Activated CD4-positive, alpha-beta T cell treated with anti-CD3 and anti-CD28 coated beads for 1 hour (primary cell): ENCODE data around the gene NCBP3.
"Not testable (repeated sequence)": the region's sequence is repeated elsewhere in the genome, so short reads cannot be mapped to it uniquely, and the experiment has no call there.

Experiments
- DNase-seq: peaks from one replicate; pipeline ENCODE4 v3.0.0-alpha.2; 2020

The NCBP3 gene

DNA sequence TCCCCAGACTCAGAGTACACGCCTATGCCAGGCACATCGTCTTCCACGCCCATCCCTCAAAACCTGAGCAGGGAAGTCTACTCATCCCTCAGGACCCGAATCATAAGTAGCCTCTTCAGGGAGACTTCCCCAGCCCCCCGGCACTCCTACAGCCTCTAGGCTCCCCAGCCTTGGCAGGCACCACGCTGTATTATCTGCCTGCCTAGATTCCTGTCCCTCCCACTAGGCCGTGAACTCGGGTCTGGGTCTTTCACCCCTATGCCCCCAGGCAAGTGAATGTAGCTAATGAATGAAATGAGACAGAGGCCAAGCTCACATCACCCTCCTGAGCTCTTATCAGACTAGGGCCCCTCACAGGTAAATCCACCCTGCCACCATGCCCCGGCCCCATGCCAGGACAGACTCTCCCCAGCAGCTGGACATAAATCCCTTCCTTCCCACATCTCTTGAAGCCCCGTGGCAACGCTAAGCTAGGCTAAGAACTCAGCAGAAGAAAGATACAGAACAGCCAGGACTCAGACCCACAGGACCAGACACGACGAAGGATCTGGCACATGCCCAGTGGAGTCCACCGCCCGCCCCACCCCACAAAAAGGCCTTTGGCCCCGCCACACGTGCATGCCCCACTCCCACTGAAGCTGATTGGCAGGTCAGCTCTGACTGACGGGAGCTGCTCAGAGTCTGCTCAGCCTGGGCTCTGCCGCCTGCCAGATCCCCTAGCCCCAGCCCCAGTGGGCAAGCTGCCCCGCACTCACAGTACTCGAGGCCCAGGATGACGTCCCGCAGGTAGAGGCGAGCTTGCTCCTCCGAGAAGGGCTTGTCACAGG lies 33.8 kb upstream of the NCBP3 start:
- no peak for DNase-seq

DNA sequence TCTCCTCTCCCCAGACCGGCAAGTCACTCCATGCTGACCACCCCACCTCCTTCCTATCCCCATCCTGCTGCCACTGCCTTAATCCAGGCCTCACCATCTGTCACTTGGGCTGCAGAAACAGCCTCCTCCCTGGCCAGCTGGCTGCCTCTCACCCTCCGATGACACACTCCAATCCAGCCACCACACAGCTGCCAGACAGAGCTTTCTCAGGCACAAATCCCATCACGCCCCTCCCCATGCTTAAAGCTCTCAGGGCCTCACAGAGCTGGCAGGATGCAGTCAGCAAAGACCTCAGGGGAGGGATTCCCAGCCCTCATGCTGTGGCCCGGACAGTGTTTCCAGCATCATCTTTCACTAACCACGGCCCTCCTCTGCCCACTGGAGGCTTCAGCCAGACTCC lies 33.1 kb upstream of the NCBP3 start:
- DNase-seq: no peak

DNA sequence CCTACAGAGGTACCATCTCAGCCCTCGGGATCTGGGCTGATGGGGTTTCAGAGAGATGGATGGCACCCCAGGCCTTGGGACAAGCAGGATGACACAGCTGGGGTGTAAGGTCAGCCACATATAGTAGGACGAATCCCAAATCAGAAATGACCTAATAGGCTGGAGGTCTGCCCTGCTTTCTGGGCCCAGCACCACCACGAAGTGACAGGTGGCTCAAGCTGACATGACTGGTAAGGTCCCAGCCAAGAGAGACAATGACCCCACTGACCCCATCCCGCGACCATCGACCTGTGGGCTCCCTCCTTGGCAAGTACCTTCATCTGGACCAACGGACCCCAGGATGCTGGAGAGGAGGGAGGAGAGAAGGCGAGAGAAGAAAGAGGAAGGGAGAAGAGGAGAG lies 31.2 kb upstream of the NCBP3 start:
- no peak for DNase-seq

DNA sequence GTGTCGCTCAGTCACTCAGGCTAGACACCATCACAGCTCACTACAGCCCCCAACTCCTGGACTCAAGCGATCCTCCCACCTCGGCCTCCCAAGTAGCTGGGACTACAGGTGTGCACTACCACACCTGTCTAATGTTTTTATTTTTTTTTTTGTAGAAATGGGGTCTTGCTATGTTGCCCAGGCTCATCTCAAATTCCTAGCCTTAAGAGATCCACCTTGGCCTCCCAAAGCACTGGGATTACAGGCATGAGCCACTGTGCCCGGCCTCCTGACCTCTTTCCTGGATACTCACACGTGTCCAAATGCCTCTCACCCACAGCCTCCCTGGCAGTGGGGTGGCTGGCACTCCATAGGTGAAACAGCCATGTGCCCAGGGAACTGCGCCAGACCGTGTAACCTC lies 29.3 kb upstream of the NCBP3 start:
- no peak for DNase-seq

DNA sequence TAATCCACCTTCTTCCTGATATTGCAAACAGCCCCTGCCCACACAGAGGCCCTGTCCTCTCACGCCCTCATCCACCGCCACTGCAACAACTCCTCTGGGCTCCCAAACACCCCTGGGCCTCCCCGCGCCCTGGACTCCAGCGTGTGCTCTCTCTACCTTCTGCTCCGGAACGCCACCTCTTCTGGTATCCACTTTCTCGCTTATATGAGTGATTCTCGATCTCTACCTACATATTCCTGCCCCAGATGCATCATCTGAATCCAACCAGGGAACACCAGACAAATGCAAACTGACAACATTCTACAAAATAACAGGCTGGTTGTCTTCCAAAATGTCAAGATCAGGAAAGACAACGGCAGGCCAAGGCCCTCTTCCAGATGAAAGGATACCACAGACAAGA lies 27.8 kb upstream of the NCBP3 start:
- no peak for DNase-seq

DNA sequence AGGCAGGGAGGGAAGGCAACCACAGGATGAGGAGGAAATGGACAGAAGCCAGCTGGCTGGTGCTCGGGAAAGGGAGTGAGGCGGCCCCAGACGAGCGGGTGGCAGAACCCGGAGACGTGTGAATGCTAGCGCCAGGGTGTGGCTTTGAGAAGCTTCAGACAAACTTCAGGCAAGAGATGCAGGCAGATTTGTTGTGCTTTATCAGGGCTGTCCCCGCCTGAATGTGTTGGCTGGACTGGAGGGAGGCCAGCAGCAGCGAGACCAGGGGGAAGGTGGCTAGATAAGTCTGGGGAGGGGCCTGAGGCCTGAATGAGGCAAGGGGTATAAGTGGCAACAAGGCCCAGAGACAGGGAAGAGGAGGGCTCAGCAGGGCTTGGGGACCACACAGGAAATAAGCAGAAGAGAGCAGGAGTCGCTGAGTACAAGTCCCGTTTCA lies 24.8 kb upstream of the NCBP3 start:
- no peak for DNase-seq

DNA sequence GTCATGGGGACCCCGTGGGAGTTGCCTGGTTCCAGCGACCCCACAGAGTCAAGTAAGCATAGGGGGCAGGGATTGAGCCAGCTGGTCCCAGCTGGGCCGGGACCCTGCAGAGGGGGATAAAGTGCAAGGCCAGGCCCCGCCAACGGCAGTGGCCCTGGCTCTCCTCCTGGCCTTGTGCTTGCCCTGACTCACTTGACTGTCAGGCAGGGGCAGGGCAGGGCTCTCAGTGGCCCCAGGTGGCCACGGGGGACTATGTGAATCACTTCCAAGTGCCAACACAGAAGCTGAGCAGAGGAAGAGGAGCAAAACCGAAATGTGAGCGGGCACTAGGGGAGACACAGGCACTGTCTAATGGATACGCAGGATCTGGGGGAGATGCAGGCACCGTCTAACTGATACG lies 21.6 kb upstream of the NCBP3 start:
- no peak for DNase-seq

DNA sequence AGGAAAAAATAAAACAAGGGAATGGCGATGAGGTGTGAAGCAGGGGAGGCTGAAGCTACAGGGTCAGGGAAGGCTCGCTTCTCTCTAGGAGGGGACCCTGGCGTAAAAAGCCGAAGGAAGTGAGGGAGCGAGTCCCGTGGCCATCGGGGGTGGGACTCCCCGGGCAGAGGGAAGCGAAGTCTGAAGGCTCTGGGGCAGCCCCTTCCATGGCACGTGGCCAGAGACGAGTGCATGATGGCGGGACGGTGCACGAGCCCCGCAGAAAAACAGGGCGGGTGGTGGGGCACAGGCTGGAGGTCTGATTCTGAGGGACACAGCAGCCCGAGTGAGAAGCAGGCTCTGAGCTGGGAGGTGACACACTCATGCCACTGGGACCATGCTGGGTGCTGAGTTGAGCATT lies 21.1 kb upstream of the NCBP3 start:
- no peak for DNase-seq

DNA sequence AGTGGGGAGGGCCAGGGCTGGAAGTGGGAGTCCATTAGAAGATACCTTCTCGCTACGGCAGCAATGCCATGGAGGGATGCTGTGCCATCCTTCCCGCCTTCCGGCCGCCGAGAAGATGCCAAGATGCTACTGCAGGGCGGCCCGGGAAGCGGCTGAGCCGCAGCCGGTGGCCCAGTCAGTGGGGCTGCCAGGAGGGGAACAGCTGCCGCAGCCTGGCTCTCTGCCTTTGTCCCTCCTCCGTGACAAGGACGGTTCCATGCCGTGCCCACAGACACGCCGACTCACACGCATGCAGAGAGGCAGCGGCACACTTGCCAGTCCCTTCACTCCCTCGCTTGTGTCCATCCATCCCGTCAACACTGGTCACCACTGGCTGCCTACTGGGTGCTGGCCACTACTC lies 20.2 kb upstream of the NCBP3 start:
- no peak for DNase-seq

DNA sequence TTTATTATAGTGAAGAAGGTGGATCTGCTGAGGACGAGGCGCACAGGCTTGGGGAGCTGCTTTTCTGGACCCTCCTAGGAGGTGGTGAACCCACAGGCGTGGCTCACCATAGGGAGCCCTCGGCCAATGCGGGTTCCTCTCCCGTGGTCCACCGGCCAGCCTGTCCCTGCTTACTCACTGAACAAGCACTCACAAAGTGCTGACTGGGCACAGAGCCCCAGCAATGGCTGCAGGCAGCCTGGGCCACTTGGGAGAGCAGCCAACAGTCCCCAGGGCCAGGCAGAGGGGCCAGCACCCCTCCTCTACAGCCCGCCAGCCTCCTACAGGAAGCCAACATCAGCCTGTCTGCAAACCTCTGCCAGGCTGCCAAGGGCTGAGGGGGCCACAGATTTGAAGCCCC lies 19.1 kb upstream of the NCBP3 start:
- DNase-seq: no peak

DNA sequence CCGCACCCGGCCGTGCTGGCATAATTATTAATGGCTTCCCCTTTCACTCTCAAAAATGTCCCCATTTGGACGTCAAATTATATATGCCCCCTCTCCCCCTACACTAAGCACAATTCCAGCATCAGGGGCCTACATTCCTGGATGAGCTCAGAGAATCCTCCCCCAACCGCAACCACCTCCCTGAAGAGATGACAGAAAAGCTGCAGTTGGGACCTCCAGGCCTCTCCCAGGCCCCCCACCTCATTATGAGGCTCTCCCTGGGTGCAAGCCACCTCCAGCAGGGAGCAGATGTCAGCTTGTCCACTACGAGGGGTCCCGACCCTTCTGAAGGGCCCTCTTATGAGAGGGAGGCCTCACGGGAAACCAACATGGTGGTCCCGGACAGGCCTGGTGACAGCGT lies 18.5 kb upstream of the NCBP3 start:
- DNase-seq: no peak

DNA sequence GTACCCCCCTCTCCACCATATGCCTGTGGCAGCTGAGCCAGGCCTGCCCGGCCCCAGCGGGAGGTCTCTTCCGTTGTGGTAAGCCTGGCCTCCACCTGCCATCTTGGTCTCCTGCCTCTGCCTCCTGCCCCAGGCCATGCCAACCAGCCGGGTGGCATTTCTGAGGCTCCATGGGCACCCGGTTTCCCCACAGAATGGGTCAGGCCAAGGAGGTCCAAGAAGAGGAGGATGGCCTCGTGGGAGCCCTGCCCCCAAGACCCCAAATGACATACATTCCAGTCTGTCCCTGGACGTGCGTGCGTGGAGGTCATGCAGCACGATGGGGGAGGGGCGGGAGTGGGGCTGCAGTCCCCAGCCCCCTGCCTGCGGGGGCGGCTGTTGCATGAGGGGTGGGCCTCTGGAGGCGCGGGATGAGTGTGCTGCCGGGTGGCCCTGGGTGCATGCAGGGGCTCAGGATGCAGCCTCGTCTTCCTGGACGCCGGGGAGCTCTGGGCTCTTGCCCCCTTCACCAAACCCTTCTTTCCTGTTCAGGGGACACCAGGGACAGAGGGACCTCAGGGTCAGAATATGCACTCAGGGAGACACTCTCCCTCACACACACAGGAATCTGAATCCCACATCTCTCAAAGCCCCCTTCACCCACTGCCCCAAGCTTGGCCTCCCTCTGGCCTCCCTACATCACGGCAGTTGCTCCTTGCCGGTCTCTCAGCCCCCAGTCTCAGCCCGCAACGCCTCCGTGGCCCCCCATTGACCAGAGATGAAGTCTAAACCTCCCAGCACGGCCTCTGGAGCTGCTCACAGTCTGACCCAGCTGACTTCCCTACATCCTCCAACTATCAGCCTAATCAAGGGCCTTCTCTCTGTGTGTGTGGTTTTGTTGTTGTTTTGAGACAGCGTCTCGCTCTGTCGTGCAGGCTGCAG lies 16.0 kb upstream of the NCBP3 start:
- DNase-seq: no peak

DNA sequence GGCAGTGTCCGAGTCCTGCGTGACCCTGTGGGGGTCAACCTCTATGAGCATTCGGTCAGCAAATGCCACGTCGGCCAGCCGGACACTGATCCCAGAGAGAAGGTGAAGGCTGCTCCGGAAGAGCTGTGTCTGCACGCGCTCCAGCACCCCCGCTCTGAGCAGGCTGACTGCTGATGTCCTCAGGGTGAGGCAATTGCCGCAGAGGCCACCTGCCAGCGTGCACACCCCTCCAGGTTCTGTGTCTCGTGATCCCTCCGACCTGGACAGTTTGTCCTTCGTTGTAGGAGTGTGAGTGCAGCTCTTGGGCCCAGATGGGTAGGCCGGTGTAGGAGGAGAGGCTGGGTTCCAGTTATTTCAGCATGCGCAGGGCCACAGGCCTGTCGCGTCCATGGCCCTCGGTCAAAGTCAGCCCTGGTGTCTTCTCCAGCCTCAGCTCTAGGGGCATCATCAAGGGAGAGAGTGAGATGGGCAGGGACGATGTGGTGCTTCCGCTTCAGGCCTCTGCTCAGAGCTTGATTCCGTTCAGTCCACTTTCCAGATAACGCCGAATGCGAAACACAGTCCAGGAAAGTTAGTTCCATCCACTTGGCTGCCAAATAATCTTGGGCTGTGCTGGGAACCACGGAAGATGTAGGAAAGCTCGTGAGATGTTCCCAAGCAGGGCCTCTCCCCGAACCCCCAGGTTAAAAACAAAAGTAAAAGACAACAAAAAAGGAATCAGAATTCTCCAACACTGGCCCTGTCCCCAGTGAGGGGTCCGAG lies 15.1 kb upstream of the NCBP3 start:
- DNase-seq: no peak

DNA sequence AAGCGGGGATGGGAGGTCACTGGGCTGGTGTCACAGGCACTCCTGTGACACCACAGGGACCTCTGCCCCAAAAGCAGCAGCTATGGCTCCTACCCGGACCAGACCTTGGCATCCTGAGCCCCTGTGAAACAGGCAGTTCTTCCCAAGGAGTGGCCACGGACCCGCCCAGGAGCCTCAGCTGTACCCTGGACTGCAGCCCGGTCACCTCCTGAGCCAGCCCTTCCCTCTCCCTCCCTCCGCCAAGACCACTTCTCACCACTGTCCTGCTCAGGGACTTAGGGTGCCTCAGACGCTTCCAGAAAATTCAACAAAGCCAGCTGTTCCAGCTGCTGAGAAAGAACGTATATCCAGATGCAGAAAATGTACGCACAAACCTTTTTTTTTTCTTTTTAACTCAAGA lies 13.9 kb upstream of the NCBP3 start:
- DNase-seq: no peak

DNA sequence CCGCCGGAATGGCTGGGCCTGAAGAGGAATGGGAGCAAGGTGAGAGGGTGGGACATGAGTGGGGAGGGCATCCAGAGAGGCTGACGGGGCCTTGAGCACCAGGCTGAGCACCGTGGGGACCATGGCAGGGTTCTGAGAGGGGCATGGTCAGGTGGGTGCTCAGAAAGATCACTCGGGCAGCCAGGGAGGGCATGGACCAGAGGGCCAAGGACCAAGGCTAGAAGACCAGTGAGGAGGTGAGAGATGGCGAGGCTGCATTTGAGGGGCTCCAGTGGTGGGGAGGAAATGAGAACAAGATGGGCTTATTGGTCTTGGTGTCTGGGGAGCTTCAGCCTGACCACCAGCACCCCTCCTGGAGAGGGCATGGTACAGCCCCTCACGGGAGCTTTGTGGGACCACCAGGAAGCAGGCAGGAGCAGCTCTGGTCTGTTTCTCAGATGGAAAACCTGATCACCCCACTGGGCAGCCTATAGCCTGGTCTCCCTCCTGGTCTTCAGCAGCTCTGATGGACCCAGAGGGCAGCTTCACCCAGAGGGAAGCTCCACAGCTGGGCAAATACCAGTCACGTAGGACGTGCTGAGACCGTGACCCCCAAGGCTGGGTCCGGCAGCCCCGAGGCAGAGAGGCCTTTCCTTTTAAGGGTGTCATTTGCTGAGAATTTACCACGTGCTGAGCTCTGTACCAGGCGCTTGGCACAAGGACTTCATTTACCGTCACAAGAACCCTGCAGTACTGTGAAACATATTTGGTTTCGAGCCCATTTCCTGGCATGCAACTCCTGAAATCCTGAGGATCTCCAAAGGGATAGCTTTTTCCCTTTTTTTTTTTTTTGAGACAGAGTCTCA lies 11.4 kb upstream of the NCBP3 start:
- no peak for DNase-seq

DNA sequence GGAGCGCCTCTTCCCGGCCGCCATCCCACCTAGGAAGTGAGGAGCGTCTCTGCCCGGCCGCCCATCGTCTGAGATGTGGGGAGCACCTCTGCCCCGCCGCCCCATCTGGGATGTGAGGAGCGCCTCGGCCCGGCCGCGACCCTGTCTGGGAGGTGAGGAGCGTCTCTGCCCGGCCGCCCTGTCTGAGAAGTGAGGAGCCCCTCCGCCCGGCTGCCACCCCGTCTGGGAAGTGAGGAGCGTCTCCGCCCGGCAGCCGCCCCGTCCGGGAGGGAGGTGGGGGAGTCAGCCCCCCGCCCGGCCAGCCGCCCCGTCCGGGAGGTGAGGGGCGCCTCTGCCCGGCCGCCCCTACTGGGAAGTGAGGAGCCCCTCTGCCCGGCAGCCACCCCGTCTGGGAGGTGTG lies 8.2 kb upstream of the NCBP3 start:
- not testable (repeated sequence) for DNase-seq

DNA sequence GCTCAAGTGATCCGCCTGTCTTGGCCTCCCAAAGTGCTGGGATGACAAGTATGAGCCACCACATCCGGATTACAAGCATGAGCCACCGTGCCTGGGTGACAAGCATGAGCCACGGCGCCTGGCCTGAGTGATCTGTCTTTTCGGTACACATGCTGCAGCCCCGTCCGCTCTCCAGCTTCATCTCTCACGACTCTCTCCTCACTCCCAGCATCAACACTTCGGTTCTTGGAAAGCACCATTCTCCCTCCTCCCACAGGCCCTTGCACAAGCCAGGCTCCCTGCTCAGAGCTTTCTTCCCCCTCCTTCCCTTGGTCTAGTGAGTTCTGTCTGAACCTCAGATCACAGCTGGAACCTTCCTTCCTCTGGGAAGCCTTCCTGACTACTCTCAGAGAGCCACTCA lies 6.5 kb upstream of the NCBP3 start:
- no peak for DNase-seq

DNA sequence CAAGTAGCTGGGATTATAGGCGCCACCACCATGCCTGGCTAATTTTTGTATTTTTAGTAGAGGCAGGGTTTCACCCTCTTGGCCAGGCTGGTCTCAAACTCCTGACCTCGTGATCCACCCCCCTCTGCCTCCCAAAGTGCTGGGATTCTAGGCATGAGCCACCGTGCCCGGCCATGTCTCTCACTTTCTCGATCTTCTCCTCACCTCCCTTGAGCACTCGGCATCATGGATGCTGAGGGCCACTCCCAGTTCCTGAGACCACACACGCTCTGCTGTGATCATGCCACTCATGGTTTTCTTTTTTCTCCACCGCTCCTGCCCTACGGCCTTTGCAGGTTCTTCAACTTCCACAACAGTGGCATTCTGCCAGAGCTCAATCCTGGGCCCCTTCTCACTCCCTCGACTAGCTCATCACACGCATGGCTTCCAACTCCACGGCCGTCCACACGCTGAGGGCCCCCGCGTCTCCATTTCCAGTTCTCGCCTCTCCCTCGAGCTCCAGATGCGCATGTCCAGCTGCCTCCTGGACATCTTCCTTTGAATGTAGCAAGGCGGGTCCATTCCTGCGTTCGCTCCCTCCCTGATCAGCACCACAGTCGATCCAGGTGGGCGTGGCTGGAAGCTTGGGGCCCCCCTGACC lies 5.5 kb upstream of the NCBP3 start:
- no peak for DNase-seq

DNA sequence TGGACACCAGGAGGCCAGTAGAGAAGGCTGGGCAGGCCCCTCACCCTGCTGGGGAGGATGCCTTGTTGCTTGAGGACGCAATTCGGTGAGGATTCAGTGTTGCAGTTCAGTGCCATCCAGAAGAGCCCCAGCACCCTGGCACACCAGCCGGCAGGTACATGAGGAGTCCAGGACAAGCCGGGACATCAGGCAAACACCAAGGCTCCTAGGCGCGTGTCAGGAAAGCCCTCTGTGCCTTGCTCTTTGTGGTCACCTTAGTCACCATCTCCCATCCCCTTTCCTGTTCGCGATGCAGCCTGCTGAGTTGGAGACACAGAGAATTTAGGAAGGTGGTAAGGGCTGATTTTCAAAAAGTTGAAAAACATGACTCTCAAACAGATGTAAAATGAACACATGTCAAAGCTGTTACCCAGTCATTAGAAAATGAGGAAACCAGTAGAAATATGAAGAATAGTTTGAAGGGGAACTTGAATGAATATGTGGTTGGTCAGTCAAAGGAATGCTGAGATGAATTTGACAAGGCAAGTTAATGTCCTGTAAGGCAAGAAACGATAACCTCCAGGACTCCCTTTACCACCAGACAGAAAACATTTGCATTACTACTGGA lies 2.3 kb upstream of the NCBP3 start:
- no peak for DNase-seq

DNA sequence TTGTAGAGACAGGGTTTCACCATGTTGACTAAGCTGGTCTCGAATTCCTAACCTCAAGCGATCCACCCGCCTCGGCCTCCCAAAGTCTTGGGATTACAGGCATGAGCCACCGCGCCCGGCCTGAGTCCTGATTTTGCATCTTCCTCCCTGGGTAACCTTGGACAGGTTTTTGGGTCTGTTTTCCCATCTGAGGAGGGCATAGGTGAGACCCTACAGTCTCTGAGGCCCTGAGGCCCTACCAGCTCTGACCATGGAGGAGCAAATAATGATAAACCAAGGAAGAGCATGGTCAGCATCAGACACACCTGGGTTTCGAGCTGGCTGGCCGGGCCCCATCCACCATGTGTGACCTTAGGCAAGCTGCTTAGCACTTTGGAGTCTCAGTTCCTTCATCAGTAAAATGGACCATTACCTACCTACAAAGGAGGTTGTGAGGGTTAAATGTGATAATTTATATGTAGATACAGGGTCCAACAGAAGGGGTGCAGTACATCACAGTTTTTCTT lies 1.2 kb upstream of the NCBP3 start:
- DNase-seq: no peak

DNA sequence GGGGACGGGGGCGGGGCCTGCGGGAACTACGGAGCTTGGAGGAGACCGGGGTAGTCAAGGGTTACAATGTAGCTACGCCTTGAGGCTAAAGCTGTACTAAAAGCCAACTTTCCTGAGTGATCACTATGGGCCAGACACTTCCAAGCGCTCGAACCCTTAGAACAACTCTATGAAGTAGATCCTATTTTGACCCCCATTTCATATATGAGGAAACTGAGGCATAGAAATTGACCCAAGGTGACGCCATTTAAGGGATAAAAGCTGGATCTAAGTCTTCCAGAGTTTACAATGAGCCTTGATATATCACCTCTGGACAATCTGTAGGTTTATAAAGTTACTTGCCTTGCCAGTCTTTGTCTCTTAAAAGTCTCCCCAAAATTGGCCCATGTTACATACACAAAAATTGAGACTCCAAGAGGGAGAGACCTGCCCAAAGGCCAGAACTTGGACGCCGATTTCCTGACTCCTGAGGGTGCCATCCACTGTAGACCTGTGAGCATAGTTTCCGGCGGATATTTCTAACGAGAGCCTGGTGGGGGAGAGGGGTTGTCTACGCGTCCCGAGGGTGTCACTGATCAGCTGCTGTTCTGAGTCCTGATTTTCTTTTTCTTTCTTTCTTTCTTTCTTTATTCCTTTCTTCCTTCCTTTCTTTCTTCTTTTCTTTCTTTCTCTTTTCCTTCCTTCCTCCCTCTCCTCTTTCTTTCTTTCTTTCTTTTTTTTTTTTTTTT lies 555 bp upstream of the NCBP3 start:
- DNase-seq: no peak
